Measurements from ENCODE around the gene COMMD4.
"Not testable (repeated sequence)": the region's sequence is repeated elsewhere in the genome, so short reads cannot be mapped to it uniquely, and the experiment has no call there.

The COMMD4 gene

GRCh38 chr15:75332093-75332492, 3.8 kb upstream of the COMMD4 start:
- DNase-seq (ENCODE audit: low read depth, low spot score) = not testable (repeated sequence)

- DNase-seq (ENCODE audit: low read depth, low spot score) = not testable (repeated sequence)
Observed at GRCh38 chr15:75333654-75334419, 2.0 kb upstream of the COMMD4 start.

DNA sequence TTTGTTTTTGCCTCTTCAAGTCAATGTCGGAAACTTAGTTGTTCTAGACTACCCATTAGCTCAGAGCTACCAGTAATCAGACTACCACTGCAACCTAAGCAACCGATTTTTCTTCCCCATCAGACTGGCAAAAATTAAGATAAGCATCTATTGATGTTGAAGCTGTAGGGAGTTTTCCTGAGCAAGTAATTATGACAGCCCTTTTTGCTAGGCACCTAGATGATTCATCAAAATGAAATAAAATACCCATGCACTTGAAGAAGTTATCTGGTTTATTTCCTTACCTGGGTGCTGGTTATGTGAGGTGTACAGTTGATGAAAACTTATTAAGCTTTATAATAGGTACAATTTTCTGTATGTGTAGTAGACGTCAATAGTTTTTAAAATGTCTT, 554 bp upstream of the COMMD4 start:
- no peak for DNase-seq (ENCODE audit: low read depth, low spot score)

GRCh38 chr15:75338661-75339240, 2.9 kb downstream of the COMMD4 start:
- DNase-seq (ENCODE audit: low read depth, low spot score) = no peak

GRCh38 chr15:75339531-75340240, 3.8 kb downstream of the COMMD4 start:
- no peak for DNase-seq (ENCODE audit: low read depth, low spot score)

GRCh38 chr15:75342221-75342620, 6.4 kb downstream of the COMMD4 start:
- DNase-seq (ENCODE audit: low read depth, low spot score) = peak; percentile 34

DNA sequence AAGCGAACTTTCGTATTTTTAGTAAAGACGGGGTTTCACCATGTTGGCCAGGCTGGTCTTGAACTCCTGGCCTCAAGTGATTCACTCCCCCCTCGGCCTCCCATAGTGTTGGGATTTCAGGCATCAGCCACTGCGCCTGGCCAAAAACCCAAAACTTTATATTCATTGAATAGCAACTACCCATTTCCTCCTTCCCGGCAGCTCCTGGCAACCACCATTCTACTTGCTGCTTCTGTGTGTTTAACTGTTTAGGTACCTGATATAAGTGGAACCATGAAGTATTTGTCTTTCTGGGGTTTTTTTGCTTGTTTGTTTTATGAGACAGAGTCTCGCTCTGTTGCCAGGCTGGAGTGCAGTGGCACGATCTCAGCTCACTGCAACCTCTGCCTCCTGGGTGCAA, 8.1 kb downstream of the COMMD4 start:
- DNase-seq (ENCODE audit: low read depth, low spot score) = not testable (repeated sequence)

DNA sequence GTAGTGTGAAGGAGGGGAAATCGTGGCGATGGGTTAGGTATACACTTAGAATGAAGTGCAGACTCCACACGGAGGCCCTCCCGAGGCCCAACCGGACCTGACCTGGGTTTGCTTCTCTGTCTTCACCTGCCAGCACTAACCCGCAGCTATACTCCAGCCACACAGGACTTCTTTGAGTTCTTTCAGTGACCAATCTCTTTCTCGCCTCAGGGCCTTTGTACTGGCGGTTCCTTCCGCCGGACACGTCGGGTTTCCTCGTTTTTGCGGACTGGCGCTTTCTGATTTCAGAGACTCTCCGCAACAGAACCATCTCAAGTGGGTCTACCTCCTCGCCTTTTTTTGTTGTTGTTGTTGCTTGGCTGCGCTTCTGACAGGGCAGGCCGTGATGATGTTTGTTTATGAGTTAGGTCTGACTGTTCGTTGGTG, 10.9 kb downstream of the COMMD4 start, which contains the start of gene NEIL1:
Gene NEIL1 (plus strand): TSS at position 244 of the 426 bp plus-strand sequence. CDS start 1,867 bp downstream, outside the sequence.
- DNase-seq (ENCODE audit: low read depth, low spot score) = peak; percentile 68

DNA sequence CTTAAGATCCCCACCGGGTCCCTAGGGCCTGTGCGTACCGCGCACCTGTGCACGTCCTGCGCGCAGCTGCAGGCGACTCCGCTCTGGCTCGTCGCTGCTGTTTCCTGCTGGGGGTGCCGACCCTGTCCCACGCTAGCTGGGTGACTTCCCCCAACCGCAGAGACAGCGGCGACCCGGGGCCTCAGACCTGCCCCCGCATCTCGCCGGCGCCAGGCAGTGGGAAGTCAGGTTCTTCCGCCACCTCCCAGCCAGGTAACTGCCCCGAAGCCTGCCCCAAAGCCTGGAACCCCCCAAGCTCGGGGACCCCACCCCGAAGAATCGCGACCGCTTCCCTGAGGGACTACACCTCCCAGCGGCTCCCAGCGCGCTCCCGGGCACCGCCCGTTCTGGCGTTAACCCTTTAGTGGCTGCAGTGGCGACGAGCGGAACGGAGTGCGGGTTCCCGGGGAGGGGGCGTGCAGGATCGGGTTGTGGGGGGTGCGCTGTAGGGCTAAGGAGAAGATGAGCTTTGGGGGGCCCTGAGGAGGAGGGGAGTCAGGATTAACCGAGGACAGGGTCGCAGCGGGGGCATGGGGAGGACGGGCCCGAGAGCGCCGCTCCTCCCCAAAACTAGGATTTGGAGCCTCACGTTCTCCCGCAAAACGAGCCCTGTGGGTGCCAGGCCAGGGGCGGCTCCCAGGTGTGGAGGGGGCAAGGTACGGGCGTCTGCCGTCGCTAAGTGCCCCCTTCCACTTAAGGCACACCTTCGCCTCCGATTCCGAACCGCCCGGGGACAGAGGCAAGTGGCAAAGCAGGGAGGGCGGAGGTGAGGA, 11.6 kb downstream of the COMMD4 start:
- DNase-seq (ENCODE audit: low read depth, low spot score) = peak; percentile 32

DNA sequence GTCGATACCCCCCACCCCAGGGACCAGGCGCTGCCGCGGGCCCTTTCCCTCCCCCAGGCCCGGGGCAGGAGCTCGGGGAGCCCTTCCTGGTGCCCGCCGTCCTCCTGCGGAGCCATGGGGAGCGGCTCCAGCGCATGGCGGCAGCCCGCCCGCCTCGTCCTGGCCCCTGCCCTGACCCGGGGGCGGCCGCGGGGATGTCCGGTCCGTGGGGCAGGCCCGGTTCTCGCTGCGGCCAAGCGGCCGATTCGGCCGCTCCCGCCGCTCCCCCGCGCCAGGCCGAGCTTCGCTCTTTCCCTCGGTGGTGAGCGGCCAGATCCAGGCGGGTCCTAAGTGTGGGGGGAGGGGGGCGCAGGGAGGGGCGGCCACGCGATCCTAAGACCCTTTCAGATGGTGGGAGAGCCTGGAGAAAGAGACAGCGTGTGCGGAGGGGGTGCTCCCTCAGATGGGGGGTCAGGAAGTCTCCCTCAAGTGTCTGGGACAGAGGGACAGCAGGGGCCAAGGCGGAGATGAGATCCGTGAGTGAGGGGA, 12.2 kb downstream of the COMMD4 start:
- peak; percentile 14 for DNase-seq (ENCODE audit: low read depth, low spot score)

DNA sequence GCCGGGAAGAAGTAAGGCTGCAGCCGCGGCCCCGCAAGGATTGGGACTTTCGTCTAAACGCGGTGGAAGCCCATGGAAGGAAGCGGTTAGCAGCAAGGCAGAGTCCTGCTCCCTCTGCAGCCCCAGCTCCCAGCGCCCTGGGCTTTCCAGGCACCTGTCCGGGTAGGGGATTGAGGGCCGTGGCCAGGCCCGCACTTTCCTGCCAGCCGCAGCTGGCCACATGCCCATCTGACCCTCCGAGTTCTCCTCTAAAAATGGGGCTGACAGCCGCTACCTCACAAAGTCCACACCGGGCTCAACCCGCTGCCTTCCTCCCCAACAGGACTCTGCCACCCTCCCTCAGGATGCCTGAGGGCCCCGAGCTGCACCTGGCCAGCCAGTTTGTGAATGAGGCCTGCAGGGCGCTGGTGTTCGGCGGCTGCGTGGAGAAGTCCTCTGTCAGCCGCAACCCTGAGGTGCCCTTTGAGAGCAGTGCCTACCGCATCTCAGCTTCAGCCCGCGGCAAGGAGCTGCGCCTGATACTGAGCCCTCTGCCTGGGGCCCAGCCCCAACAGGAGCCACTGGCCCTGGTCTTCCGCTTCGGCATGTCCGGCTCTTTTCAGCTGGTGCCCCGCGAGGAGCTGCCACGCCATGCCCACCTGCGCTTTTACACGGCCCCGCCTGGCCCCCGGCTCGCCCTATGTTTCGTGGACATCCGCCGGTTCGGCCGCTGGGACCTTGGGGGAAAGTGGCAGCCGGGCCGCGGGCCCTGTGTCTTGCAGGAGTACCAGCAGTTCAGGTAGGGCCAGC, 12.9 kb downstream of the COMMD4 start:
- DNase-seq (ENCODE audit: low read depth, low spot score) = peak; percentile 58

- DNase-seq (ENCODE audit: low read depth, low spot score) = not testable (repeated sequence)
Observed at GRCh38 chr15:75349351-75349669, 13.4 kb downstream of the COMMD4 start.

GRCh38 chr15:75349851-75350588, 14.2 kb downstream of the COMMD4 start:
- no peak for DNase-seq (ENCODE audit: low read depth, low spot score)

- no peak for DNase-seq (ENCODE audit: low read depth, low spot score)
Observed at GRCh38 chr15:75350601-75351361, 14.9 kb downstream of the COMMD4 start.

DNA sequence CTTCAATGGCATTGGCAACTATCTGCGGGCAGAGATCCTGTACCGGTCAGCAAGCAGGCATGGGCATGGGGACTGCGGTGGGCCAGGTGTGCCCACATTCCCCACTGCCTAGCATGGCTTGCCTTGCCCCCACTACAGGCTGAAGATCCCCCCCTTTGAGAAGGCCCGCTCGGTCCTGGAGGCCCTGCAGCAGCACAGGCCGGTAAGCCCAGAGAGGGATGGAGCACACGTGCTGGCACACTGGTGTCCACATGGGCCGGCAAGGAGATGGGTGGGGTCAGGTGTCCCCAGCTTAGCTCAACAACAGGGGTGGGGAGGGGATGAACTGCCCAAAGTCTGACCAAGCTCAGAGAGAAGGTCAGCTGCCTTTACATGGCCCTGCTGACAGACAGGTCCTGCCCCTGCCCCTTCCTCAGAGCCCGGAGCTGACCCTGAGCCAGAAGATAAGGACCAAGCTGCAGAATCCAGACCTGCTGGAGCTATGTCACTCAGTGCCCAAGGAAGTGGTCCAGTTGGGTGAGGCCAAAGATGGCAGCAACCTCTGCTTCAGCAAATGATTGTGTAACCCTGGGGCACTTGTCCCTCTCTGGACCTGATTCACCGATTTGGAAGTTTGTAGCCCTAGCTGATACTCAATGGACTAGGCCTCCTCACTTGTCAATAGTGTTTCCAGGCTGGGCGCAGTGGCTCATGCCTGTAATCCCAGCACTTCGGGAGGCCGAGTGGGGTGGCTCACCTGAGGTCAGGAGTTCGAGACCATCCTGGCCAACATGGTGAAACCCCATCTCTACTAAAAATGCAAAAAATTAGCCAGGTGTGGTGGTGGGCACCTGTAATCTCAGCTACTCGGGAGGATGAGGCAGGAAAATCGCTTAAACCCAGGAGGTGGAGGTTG, 16.6 kb downstream of the COMMD4 start:
- no peak for DNase-seq (ENCODE audit: low read depth, low spot score)

- no peak for DNase-seq (ENCODE audit: low read depth, low spot score)
Observed at GRCh38 chr15:75353604-75354003, 17.7 kb downstream of the COMMD4 start.

- DNase-seq (ENCODE audit: low read depth, low spot score) = no peak
Observed at GRCh38 chr15:75354454-75354853, 18.6 kb downstream of the COMMD4 start.

GRCh38 chr15:75355369-75355768, 19.5 kb downstream of the COMMD4 start:
- DNase-seq (ENCODE audit: low read depth, low spot score) = no peak
